NCI-H524 treated with DMSO at 0.1 percent for 48 hours (cell line): ENCODE results near the gene MET.
"Not testable (repeated sequence)": the region's sequence is repeated elsewhere in the genome, so short reads cannot be mapped to it uniquely, and the experiment has no call there.

Source experiments
- DNase-seq: peaks from one replicate; lab custom pipeline; 2025; lab: John Stamatoyannopoulos, UW

The MET gene

DNA sequence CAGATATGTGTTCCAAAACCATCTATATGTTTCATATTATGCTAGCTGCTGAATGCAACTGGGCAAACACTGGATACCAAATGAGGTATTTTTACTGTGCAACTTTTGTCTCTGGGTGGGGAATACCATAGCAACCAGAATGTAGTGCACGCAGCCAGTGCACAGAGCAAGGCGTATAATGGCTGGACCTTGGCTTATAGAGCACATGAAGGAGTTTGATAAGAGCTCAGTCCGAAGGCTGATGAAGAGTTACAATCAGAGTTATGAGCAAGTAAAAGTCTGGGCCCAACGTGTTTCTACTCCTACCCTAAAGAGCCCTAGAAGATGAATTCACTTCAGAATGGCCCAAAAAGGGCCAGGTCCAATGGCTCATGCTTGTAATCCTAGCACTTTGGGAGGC is 82.2 kb downstream of the MET start:
- DNase-seq = no peak

DNA sequence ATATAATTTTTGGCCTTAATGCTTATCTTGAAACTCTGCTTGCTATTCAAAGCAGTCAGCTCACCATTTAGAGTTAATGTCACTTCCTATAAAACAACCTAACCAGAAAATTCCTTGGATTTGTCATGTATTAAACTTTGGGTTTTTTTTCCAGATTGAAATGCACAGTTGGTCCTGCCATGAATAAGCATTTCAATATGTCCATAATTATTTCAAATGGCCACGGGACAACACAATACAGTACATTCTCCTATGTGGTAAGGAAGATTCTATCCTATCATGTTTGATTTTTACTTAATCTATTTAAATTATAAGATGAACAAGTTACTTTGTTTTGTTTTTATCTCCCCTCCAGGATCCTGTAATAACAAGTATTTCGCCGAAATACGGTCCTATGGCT is 85.3 kb downstream of the MET start:
- DNase-seq = no peak

DNA sequence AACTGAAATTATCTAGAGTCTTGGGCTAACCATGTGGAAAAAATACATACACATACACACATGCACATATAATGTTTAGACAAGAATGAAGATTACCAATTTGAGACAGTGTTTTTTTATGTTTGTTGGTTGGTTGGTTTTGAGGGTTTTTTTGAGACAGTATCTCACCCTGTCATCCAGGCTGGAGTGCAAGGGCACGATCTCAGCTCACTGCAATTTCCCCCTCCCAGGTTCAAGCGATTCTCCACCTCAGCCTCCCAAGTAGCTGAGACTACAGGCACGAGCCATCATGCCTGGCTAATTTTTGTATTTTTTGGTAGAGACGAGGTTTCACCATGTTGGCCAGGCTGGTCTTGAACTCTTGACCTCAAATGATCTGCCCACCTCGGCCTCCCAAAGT is 87.6 kb downstream of the MET start:
- DNase-seq = not testable (repeated sequence)

DNA sequence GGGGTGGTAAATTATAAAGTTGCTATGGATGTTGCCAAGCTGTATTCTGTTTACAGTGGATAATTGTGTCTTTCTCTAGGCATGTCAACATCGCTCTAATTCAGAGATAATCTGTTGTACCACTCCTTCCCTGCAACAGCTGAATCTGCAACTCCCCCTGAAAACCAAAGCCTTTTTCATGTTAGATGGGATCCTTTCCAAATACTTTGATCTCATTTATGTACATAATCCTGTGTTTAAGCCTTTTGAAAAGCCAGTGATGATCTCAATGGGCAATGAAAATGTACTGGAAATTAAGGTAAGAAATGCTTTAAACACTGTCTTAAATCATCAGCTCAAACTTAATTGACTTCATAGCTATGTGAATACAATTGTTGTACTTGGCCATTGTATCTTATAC is 91.0 kb downstream of the MET start:
- DNase-seq = peak; percentile 85

DNA sequence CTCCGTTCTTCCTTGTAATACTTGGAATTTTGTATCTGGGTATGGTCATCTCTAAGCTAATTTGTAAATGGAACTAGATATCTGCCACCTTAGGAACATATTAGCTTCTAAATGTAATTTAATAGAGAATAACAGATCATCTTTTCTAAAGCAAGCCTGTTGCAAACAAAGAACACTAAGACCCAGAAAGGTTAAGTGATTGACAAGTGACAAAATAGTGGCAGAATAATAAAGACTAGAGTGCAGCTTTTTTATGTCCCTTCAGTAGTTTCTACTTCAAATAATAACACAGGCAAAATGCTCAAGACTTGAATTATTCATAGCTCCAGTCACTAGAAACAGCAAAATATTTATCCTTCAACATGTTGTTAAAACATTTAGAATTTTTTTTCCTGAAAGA is 91.7 kb downstream of the MET start:
- no peak for DNase-seq

DNA sequence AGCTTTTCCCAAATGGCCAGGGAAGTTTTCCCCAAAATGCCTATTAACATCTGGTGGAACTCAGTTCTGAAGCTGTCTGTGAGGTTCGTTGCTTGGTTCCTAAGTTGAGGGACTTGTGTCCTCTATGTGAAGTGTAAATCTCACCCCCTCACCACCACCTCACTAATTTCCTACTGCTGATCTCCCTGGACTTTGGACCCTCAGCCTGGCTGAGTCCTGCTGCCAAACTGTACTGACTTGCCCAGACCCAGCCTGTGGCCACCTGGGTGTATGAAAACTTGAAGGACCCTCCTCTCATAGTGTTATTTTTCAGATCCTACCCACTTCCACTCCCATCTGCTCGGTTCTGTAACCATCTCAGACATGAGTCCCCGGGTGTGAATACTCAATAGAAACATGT is 94.9 kb downstream of the MET start:
- DNase-seq = no peak

DNA sequence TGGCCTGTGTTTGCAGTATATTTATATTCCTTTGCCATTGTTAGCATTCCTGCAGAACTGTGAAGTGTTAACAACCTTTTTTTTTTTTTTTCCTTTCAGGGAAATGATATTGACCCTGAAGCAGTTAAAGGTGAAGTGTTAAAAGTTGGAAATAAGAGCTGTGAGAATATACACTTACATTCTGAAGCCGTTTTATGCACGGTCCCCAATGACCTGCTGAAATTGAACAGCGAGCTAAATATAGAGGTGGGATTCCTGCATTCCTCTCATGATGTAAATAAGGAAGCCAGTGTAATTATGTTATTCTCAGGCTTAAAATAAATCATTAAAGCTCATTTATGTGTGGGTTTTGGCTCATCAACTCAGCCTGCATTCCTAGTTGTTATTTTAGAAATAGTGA is 97.5 kb downstream of the MET start:
- no peak for DNase-seq

DNA sequence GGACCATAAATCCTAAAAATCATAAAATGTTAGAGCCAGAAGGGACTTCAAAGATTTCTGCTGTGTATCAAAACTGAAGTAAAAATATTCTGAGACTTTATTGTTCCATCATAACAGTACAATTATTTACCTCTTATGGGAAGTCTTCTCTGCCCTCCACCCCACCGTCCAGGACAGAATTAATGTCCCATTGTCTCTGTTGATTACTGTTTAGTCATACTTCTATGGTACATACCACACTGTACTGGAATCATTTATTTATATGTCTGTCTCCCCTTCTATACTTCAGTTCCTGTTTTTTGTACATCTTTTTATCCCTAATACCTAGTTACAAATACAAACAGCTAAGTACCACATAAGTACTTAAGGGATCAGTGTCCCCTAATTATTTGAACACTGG is 98.9 kb downstream of the MET start:
- DNase-seq = no peak

DNA sequence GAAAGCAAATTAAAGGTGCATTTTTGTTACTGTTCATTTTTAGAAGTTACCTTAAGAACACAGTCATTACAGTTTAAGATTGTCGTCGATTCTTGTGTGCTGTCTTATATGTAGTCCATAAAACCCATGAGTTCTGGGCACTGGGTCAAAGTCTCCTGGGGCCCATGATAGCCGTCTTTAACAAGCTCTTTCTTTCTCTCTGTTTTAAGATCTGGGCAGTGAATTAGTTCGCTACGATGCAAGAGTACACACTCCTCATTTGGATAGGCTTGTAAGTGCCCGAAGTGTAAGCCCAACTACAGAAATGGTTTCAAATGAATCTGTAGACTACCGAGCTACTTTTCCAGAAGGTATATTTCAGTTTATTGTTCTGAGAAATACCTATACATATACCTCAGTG is 99.6 kb downstream of the MET start:
- DNase-seq = no peak

DNA sequence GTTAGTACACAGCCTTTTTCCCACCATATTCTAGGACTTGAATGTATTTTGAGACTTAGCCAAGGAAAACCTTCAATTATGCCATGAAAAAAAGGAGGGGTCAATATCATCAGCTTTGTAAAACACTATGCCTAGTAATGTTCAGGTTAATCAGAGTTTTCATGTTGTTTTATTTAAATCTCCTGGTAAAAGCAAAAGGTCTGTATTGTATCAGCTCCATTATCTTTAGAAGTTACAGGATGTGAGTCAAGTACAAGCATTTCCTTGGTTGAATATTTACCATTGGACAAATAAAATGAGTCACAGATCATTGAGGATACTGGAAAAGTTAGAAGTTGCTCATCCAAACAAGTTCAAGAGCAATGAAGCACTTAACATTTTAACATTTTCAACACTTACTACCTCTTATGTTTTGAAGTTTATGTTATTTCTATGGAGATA is 100.4 kb downstream of the MET start:
- no peak for DNase-seq

DNA sequence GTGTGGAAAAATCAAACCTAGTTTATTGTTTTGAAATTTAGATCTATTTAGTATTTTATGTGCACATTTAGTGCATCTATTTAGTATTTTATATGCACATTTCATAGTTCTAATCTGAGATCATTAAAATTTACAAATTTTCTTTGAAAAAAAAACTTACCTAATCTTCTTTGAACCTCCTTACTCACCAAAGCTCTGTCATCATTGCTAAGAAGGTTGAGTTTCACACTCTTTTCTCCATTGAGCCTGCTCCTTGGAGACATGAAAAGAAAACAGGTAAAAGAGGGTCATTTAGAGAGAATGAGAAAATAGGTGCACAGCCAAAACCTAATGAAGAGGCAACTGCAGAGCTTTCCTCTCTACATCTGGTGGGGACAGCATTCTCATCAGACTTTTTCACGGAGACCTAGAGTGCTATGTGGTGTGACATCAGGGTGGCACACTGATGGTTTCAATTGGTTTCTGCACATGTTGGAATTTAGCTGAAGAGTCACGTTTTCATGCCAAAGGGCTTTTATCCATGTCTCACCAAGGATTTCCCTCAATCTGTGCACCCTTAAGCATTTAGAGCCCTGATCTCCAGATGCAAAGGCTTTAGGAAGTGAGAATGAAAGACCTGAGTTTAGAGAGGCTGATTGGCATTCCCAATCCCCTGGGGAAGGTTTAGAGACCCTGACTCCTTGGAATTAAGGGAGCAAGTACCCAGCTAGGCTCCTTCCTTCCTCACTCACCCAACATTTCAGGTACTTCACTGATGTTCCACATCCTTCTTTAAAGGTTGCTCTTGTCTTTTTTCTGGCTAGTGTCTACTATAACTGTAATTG is 101.1 kb downstream of the MET start:
- DNase-seq = no peak

DNA sequence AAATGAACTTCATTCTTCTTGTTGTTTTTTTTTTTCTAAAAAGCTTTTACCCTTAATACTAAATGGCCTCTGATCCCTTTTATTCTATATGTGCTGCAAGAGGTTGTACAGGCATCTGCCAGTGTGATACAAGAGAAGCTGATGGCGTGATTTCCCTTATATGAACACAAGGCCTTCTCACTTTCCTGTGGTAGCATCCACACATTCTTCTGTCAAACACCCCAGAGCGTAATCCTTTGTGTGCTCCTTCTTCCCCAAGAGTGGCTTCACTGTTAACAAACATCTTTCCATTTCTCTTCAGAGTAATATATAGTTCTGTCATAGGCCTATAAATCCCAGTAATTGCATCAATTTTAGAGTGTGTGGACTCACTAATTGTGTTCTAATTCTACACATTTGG is 104.0 kb downstream of the MET start:
- DNase-seq = no peak

DNA sequence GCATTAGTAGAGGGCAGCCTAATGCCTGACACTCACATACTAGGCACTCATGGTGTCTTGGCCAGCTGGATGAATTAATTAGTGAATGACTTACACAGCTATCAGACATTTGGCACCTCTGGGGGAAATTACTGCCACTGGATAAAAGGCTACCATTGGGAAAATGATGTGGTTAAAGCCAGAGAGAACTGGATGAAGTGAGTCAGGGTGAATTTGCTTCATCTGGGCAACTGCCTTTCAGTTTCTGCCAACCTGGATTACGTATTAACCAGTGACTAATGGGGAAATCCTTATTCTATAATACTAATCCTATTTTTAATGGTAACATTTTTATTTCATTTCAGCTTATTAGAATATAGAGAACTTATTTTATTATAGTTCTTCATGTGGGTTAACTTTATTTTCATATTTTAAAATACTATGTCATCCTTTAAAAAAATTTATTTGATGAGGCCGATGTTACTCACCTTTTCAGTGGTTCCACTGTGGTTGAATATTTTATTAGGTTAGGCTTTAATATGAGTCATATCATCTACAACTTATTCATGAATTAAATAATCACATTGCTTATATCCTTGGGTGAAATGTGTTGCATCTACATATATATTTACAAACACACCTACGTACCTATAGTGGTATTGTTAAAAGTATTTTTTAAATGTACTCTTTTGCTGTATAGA is 104.8 kb downstream of the MET start:
- DNase-seq = no peak

DNA sequence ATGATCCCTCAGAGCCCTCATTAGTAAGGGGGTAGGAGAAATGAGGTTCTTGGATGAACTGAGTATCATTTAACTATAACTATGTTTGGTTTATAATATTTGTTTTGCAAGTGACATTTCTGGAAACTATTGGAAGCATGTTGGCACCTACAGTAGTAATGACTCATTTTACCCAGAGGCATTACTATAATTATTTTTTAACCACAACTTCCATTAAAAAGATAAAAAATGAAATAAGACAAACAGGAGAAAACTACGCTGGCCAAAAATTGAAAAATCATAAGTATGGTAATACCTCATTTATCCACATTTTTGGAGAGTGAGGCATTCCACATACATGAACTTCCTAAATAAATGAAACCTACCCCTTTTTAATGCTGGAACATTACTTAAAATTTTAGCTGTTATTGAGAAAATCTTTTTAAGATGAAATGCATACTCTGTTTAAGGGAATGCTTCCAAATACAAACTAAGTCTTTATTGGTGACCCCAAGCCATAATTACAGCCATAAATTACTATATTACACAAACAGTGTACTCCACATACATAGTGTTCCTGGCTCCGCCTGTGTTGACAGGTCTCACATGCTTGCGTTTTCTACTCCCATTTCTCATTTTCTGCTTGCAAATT is 105.8 kb downstream of the MET start:
- no peak for DNase-seq

DNA sequence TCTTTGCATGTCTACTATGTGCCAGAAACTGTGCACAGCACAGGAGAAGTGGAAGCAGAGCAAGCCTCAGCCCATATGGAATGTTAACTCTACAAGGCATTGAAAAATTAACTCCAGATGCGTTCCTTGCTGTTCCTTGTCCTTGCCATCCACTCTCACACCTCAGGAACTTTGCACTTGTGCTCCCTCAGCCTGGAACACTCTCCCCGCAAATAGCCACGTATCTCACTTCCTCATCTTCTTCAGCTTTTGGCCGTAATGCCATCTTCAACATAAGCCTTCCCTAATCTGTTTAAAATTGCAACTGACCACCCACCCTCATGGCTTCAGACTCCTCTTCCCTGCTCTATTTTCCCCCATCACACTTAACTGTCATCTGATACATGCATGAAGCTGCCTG is 107.2 kb downstream of the MET start:
- no peak for DNase-seq

DNA sequence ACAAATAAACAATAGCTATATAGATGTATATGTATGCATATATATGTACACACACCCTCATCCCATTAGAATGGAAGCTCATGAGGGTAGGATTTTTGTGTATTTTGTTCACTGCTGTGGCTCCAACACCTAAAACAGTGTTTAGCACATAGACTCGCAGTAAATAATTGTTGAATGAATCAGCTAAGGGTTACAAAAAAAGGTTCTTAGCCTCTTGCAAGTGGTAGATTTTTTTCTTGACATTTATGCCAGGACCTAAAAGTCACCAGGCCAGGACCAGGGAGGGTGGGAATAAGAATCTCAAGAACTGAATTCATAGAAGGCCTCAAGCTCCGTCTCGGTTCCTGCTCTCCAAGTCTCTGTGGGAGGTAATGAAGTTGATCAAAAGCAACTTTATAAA is 107.9 kb downstream of the MET start:
- DNase-seq = no peak

DNA sequence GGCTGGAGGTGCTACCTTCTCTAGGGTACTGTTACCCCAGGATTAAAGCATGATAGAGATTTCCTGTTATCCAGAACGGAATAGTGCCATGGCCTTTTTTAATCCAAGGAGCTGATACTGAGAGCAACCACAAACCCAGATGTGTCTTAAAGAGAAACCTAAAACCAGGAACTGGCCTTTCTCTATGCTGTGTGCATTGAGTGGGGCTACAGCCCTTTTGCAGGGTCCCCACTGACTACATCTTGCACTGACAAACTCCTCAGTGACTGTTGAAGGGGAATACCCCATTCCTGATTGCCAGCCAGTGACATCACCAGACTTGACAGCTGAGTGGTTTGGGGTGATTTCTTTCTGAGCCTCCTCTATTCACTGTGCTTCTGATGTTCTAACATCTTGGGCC is 108.5 kb downstream of the MET start:
- no peak for DNase-seq

DNA sequence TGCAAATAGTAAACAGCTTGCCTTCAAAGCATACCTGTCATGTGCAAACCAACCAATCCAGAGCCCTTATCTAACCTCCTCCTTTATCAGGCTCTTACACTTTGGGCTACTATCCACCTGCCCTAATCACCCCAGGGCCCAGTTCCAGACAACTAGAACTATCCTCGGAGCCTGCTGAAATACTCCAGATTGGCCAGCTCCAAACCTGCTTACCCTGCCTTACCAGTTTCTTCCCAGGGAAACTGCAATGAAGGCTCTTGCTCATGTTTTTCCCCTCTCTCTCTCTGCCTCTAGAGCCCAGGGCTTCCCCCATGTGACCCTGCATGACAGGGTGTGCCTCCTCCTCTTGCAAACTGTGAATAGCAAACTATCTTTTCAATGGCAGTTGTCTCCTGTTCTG is 109.0 kb downstream of the MET start:
- no peak for DNase-seq

DNA sequence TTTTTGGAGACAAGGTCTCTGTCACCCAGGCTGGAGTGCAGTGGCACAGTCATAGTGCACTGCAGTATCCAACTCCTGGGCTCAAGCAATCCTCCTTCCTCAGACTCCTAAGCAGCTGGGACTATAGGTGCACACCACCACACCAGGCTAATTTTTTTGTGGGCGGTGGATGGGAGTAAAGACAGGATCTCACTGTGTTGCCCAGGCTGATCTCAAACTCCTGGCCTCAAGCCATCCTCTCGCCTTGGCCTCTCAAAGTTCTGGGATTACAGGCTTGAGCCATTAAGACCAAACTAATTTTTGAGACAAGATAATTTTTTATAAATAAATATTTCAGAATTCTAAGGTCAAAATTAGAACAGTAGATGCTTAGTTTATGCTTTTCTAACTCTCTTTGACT is 109.6 kb downstream of the MET start:
- no peak for DNase-seq

DNA sequence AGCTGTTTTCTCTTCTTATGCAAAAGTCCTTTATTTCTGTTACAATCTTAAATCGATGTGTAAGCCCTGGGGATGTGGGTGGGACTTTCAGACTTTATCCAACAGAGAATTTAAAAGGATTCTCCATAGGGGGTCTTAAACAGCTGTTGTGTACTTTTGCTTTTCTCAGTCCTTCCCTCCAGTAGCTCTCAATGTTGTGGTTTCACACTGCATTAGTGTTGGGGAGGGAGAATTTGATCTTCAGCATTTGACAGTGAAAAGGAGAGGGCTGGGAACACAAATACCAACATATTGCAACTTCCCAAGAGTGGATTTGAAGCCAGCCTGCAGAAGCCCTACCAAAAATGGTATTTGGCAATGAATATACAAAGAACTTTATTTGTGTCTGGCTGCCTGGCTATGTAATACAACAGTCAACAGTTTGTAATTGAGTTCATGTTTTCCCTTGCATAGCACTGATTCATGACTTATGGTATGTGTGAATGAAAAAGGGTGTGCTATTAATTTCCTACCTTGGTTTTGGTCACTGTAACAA is 110.2 kb downstream of the MET start:
- no peak for DNase-seq

DNA sequence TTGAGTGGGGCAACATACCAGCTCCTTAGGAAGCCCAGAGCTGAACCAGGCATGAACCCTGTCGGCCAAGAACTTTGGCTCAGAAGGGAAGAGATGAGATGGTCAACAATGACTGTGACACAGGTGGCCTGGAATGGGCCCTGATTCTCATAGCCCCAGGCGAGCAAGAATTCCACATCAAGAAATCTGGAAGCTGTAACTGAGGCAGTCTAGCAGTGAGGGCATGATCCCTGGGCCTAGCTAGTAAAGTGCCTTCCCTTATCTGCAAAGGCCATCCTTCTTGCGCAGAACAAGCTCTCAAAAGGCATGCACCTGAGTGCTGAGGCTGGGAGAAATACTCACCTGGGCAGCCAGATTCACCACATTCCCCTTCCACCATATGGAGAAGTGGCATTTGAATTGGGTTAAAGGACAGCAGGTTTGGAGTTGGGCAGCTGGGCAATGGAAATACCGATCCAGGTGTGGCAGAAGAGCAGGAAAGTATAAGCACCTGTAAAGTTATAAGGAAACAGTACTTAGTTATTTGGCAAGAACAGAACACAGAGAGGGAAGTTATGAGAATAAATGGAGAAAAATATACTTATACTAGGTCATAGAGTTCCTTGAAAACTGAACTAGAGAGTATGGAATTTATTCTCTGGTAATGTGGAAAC is 111.8 kb downstream of the MET start:
- DNase-seq = no peak

DNA sequence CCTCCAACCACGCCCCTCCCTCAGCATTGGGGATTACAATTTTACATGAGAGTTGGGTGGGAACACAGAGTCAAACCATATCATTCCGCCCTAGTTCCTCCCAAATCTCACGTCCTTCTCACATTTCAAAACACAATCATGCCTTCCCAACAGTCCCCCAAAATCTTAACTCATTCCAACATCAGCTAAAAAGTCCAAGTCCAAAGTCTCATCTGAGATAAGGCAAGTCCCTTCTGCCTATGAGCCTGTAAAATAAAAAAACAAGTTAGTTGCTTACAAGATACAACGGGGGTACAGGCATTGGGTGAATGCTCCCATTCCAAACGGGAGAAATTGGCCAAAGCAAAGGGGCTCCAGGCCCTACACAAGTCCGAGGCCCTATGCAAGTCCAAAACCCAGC is 112.7 kb downstream of the MET start:
- no peak for DNase-seq

DNA sequence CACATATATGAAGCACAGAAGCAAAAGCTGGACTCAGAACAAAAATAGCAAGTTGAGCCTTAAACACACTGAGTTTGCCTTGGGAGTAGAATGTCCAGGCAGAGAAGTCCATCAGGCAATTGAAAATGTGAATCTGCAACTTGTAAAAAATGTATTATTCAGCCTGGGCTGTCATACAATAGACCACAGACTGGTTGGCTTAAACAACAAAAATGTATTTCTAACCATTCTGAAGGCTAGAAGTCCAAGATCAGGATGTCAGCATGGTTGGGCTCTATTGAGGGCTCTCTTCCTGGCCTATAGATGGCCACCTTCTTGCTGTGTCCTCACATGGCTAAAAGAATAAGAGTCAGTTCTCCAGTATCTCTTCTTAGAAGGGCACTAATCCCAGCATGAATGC is 113.8 kb downstream of the MET start:
- DNase-seq = no peak
